ENCODE measurements around the gene FXN.
"Not testable (repeated sequence)": the region's sequence is repeated elsewhere in the genome, so short reads cannot be mapped to it uniquely, and the experiment has no call there.

The FXN gene

DNA sequence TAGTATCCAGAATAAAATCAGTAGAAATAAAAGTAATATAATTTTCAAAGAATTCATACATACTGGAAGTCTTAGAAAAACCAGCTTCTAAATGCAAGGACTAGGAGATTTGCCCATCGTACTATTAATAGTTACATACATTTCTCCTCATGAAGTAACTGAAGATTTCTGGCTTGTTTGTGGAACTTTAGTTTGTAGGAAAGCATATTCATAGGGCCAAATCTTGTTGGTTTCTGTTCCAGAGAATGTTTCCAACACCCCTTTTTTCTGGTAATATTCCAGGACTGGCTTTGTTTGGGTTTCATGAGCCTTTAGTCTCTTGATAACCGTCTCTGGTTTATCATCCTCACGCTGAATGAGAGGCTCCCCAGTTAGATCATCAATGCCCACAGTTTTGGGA is 72.2 kb downstream of the FXN start:
- no peak for DNase-seq

DNA sequence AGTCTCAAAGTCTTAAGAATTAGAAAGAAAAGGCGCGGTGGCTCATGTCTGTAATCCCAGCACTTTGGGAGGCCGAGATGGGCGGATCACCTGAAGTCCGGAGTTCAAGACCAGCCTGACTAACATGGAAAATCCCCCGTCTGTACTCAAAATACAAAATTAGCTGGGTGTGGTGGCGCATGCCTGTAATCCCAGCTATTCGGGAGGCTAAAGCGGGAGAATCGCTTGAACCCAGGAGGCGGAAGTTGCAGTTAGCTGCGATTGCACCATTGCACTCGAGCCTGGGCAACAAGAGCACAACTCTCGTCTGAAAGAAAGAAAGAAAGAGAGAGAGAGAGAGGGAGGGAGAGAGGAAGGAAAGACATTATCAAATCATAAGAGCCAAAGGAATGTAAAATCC is 73.2 kb downstream of the FXN start:
- DNase-seq: not testable (repeated sequence)

DNA sequence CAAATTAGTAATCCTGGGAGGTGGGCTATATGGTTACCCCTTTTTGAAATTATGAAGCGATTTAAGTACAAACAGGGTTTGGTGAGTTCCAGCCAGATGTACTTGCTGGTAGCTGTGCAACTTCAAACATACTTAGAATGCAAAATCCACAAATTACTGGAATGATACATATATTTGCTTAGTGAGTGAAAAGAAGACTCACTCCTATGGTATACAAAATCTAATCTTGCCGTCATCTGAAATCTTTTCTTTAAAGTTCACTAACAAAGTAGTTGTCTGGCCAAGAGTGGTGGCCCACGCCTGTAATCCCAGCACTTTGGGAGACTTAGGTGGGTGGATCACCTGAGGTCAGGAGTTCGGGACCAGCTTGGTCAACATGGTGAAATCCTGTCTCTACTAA is 73.6 kb downstream of the FXN start:
- no peak for DNase-seq

DNA sequence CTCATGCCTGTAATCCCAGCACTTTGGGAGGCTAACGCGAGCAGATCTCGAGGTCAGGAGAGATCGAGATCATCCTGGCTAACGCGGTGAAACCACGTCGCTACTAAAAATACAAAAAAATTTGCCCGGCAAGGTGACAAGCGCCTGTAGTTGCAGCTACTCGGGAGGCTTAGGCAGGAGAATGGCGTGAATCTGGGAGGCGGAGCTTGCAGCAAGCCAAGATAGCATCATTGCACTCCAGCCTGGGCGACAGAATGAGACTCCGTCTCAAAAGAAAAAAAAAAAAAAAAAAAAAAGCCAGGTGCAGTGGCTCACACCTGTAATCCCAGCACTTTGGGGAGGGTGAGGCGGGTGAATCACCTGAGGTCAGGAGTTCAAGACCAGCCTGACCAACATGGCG is 77.1 kb downstream of the FXN start:
- DNase-seq: not testable (repeated sequence)

DNA sequence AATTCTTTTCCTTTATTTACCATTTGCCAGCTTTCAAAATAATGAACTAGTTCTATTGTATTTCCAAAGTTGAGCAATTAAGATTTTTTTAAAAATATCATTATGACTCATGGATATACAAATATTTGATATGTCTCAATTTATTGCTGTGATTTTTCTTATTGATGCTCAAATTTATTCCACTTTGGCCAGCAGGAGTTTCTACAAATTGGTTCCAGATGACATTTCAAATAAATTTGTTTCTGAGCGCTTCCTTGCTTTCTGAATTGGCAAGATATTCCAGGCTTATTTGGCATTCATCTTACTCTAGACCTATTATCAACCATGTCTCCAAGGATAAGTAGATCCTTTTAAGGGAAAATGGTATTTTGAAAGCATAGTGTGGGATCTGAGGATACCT is 80.1 kb downstream of the FXN start:
- DNase-seq: no peak

DNA sequence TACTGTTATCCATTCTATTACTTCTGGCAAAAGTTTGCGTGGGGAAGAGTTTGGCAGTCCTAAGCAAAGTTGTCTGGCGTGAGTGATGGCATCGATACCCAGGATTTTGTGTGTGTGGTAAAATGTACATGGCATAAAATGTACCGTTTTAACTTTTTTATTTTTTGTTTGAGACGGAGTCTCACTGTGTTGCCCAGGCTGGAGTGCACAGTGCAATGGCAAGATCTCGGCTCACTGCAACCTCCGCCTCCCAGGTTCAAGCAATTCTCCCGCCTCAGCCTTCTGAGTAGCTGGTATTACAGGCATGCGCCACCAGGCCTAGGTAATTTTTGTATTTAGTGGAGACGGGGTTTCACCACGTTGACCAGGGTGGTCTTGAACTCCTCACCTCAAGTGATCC is 83.1 kb downstream of the FXN start:
- DNase-seq: no peak

DNA sequence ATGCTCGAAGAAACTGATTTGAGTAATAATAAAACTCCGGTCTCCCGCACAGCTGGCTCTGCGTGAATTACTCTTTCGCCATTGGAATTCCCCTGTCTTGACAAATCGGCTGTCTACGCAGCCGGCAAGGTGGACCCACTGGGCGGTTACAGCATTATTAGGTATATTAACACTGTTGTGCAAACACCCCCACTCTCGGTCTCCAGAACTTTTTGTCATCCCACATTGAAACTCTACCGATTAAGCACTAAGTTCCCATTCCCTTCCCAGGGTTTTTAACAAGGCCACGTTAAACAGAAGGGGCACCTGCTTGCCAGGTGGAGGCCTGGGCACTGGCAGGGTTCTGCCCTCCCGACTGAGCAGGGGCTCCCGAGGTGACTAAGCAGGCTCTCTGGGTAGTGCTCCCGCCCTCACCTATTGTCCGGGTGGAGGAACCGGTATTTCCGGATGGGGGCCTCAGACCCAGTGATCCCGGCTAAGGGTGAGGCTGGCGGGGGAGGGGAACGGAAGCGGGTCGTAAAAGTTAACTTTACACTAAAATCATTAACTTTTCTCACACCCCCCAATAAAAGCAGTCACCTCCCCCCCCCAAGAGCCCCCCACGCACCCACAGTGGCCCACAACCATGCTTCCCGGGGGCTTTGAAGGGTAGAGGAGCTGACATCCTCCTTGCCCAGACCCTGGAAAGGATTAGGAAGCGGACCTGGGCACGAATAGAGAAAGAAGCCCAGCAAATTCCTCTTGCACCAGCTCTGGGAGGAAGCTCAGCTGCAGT is 85.0 kb downstream of the FXN start:
- no peak for DNase-seq

DNA sequence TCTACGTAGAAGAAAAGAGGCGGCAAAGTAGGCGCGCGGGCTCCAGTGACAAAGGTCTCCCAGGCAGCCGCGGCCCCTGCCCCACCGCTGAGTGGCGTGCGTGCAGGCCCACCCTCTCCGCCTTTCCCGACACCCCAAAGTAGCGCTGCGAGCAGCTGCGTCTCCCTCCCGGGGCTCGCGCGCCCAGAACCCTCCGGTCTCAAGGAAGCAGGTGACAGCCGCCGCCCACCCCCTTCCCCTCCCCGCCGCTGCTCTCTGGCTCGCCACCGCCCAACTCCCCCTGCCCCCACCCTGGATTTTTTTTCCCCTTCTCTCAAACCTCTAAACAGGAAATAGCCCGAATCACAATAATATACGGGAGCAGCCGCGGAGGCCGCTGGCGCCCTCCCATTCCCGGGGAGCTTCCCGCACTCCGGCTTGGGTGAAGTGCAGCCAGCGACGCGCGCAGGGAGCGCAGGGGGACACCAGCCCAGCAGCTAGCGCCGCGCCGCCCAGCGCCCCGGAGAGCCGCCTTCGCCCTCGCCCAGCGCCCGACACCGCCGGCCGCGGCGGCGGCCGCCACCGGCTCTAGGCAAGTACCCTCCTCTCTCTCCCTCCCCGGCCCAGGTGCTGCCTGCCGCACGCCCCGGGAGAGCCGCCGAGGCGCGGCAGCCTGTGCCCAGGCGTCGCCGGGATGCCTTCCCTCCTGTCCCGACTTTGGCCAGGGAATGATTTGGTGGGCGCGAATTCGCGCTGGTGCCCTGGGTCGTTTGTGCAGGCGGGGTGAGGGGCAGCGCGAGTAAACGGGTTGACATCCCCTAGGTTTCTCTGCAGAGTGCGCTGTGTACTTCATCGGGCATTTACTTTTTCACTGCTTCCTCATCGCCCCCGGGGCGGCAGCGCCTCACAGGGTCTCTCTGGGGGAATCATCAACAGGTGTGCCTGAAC is 85.9 kb downstream of the FXN start:
- DNase-seq: peak; percentile 5

DNA sequence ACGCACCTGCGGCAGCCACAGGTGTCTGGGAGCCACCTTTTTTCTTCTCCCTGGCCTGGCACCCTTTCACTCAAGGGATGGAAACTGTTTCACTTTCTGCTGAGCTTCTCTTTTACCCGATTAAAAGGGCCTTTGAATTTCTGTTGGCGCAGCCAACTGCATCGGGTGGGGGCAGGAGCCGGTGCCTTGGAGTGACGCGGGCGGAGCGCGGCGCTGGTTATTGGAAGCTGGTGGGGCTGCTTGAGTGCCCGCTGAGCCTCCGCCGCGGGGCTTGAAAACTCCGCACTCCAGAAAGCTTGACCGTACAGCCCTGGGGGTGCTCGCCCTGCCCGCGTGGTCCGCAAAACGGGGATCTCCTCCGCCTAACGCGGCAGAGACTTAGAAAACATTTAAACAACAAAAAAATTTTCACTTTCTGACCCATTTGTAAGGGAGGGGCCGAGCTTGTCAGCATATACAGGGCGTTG is 86.6 kb downstream of the FXN start:
- peak; percentile 13 for DNase-seq

DNA sequence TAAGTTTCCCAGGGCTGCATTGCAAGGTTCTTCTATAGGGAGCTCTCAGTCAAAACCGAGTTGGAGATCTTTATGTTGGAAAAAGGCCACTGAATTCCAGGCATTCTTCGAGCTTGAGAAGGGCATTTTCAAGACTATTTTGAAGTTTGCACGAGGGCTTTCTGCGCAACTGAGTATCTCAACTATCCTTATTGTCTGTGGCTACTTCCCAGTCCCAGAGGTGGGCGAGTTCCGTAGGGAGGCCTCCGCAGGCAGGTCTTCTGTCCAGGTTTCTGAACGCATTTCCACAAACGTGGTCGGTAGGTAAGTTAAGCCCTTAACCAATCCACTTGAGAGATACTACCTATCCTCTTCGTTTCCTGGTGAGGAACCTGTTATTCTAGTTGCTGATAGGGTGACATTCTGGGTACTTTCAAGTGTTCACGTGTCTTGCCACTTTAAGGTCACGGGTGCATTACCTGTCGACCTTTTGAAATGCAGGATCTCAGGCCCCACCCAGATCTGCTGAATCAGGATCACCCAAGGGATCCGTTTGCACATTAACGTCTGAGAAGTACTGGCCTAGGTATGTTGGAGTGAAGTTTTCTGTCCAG is 87.1 kb downstream of the FXN start:
- no peak for DNase-seq

DNA sequence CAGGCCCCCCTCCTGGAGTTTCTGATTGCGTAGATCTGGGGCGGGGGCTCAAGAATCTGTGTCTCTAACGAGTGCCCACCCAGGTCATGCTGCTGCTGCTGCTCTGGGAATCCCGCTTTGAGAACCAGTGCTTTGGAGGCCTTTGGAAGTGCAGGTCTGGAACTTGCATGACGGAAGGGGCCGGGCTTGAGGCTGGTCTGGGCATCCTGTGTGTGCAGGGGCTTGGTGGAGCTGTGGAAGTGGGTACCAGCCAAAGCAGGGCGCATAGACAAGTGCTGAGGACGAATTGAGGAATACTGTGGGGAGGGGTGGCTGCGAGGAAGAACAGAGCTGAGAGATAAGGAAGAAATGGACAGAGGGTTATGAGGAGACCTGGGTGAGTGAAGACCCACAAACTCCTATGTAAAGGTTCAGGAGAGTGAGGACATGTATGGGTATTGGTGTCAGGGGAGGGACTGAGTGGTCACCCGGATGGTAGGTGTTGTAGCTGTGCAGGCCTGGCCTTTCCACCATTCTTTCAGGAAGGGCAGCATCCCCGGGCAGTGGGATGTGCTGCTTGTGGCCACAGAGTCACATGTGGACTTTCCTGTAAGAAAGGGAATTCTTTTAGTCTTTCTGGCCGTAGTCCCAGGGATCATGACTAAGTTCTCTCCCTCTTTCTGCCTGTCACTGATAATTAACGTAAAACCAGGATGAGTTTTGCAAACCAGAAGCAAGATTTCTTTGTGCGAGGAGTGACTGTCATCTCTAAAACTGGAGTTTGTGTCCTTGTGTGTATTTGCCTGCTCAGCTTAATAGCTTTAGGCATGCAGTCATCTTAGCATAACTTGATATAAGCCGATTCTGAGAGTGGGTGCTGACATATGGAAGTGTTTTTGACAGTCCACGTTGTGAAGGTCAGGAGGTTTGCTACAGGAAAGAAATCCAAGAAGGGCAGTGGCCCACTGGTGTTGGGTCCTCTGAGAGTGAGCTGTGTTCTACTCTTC is 95.2 kb downstream of the FXN start:
- no peak for DNase-seq

DNA sequence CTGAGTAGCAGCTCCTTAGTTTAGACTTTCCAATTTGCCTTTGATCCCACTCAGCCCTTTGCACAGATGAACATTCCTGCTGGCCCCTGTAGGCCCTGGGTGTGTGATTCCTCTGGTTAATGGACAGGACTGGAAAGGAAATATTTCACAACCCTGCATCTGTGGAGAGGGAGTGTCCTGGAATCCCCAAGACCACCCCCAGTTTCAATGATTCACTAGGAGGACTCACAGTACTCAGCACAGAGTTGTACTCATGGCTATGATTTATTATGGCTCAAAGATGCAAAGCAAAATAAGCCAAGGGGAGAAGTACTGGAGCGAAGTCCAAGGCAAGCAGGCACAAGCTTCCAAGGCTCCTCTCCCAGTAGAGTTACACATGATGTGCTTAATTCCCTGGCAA is 96.1 kb downstream of the FXN start:
- DNase-seq: no peak

DNA sequence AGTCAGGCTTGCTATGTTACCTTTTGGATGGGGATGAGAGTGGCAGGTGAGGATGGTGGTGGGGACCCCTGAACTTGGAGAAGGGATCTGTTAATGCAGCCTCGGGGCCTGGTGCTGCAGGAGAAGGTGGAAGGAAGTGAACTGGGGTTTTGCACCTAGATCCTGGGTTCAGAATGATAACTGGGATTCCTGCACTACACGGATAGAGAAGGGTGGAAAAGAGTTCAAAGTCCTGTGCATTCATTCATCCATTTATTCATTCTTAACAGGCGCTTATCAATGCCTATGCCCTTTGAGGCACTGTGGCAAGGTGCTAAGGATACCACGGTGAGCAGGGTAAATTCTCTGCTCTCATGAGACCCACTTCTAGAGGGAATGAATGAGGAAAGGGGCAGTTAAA is 96.8 kb downstream of the FXN start:
- DNase-seq: no peak

DNA sequence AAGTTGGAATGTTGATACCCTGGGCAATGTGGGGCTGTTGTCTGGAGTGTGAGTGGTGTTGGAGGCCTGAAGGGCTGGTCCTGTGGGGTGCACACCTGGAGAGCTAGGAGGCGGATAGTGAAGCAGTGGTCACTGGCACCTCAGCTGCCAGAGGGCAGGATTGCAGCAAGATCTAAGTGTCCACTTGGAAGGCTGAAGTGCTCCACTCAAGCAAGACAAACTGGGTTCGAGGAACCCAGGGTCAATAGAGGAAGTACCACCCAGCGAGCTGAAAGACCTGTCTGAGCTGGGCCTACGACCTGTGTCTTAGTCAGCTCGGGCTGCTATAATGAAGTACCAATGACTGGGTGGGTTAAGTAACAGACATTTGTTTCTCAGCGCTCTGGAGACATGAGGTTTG is 98.9 kb downstream of the FXN start:
- DNase-seq: no peak

DNA sequence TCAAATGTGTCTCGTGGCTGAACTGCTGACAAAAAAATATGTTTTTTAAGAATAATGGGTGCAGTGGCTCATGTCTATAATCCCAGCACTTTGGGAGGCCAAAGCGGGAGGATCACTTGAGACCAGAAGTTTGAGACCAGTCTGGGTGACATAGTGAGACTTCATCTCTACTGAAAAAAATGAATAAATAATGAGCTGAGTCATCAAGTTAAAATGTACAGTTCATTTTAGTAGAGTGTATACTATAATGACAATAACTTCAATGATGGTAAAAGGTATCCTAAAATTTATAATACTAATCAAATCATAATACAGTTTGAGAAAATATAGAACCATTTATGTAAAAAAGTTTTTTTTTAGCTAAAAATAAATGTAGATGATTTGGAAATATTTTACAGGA is 100.6 kb downstream of the FXN start:
- DNase-seq: no peak

DNA sequence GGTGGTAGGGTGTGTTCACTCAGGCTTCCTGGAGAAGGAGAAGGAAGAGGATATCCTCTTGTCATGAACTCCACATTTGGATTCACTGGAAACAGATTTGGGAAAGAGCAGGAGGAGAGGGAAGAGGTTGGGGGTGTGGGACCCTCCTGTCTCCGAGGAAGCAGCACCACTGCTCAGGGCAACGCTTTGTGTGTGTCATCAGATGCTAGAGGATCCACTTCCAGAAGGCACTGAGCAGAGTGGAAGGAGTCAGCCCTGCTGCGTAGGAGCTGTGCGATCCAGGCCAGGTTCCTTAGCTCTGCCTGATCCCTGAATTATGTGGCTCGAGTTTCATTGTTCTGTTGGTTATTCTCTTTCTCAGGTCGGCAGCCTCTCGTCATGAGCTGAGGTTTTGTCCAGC is 101.2 kb downstream of the FXN start:
- no peak for DNase-seq

DNA sequence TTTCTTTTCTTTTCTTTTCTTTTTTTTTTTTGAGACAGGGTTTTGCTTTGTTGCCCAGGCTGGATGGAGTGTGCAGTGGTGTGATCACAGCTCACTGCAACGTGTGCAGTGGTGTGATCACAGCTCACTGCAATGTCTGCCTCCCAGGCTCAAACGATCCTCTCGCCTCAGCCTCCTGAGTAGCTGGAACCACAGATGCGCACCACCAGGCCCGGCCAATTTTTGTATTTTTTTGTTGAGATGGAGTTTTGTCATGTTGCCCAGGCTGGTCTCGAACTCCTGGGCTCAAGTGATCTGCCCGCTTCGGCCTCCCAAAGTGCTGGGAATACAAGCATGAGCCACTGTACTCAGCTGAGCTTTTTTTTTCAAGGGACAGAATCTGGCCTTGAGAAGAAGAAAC is 101.8 kb downstream of the FXN start:
- DNase-seq: no peak

DNA sequence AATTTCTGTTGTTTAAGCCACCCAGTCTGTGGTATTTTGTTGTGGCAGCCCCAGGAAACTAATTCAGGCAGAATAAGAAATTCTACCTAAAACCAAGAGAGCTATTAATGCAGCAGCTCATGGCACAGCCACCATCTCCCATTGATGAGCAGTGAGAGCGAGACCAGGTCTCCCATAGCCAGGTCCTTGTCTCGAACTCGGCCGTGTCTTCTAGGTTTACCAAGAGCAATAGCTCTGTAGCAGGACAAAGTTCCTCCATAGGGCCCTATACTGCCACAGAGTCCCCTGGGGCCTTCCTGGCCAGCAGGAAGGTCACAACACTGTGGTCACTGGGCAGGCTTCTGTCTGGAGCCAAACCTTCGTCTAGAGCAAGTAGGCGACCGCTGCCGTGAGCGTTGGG is 104.0 kb downstream of the FXN start:
- DNase-seq: no peak

DNA sequence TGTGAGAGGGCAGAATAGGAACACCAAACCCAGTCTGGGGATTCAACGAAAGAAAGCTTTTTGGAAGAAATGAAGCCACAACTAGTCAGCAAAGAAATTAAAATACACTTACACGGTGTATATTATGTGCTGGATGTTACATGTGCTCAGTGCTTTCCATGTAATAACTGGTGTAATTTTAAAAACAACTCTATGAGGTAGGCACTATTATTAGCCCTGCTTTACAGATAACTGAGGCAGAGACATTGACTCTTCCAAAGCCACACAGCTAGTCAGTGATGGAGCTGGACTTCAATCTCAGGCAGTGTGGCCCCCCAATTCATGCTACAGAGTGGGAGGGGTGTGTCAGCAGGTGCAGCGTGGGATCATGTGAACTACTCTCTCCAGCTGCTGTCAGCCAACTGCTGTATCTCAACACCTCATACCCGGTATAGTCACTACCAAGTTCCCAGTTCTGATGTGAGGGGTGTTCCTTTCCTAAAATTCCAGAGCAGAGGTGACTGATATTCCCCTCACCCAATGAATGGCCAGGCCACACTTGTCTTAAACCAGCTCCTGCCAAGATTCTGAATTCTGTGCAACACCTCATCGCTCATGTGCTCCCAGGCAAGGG is 104.7 kb downstream of the FXN start:
- no peak for DNase-seq

DNA sequence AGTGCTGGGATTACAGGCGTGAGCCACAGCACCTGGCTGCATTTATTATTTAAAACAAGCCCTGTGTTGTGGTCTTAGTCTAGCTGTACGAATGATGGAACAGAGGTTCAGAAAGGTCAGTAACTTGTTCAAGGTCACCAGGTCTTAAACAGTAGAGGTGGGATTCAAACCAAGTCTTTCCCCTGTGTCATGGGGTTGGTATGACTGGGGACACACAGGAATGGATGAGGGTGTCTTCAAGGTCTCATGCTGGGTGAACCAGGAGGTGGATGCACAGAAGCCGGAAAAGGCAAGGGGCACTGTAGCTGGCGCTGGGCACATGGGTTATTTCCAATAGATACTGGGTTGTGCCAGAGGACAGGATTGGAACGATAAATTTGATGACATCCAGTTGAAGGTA is 106.3 kb downstream of the FXN start:
- no peak for DNase-seq

DNA sequence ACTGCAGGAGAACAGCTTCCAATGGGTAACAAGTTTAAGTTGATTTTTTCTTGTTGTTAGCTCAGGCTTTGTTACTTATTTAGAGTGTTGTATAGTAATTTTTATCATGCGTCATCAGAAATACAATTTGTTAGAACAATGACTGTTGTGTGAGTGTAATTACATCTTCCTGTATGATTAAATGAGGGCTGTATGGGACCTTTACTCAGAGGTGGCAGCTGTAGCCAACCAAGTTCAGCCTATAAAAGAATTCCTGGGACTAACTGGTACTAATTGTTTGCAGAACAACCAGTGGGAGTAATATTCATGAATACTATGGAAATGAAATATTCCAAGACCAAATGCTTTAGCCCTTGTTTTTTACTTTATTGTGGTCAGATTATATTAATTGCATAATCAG is 107.7 kb downstream of the FXN start:
- DNase-seq: no peak

DNA sequence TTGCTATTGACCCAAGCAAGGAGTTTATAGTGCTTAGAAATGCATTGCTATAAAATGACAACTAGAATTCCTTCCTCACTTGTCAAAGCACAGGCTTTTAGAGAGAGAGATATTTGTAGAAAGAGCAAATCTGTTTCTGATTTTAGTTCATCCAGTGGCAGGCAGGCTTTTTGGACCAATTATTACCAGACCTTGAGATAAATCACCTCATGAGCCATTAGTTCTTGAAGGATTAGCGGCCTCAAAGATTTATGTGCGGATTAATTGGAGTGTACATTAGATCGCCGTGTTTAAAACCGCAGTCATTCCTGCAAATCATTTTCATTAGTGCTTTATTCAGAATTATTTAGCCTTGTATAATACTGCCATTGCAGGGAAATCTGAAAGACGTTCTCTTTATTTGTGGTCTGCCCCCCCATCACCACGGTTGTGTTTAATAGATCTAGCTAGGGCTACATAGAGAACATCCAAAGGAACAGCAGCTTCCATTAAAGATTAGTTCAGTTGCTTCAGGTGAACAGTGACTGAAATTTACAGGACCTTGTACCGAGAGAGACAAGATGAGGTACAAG is 109.7 kb downstream of the FXN start:
- no peak for DNase-seq
